ENCODE results near the gene AKT2. TPM values are rescaled to one million over a fixed set of nuclear protein-coding genes. Genes with fewer than 3 reads are reported as not detected.

Gene AKT2
- total RNA-seq, 1 donor from 2014 or later: 89.8 TPM

GRCh38 chr19:40242480-40242879 lies 42.7 kb downstream of the AKT2 start:
- H3K9me3 Mint-ChIP-seq (ENCODE audit: unreplicated experiment): no peaks in the 10 kb centered on the region
- peaks cover 2% of the 10 kb centered on the region for H3K4me1 Mint-ChIP-seq (ENCODE audit: unreplicated experiment)
- peaks cover 2% of the 10 kb centered on the region for H3K27me3 Mint-ChIP-seq (ENCODE audit: unreplicated experiment)
- peak overlapping the region; percentile 30 for H3K27ac Mint-ChIP-seq (ENCODE audit: unreplicated experiment)
- DNase-seq (ENCODE audit: low spot score): no peak
- TF ChIP-seq, protein P1, sequence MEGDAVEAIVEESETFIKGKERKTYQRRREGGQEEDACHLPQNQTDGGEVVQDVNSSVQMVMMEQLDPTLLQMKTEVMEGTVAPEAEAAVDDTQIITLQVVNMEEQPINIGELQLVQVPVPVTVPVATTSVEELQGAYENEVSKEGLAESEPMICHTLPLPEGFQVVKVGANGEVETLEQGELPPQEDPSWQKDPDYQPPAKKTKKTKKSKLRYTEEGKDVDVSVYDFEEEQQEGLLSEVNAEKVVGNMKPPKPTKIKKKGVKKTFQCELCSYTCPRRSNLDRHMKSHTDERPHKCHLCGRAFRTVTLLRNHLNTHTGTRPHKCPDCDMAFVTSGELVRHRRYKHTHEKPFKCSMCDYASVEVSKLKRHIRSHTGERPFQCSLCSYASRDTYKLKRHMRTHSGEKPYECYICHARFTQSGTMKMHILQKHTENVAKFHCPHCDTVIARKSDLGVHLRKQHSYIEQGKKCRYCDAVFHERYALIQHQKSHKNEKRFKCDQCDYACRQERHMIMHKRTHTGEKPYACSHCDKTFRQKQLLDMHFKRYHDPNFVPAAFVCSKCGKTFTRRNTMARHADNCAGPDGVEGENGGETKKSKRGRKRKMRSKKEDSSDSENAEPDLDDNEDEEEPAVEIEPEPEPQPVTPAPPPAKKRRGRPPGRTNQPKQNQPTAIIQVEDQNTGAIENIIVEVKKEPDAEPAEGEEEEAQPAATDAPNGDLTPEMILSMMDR (IDR thresholded peaks at IDR 0.05; ENCODE audit: unreplicated experiment): no peak
- peaks cover 17% of the 10 kb centered on the region for H3K36me3 Mint-ChIP-seq (ENCODE audit: low read depth, unreplicated experiment)
- H3K4me3 Mint-ChIP-seq (ENCODE audit: unreplicated experiment): no peak overlapping the region

DNA sequence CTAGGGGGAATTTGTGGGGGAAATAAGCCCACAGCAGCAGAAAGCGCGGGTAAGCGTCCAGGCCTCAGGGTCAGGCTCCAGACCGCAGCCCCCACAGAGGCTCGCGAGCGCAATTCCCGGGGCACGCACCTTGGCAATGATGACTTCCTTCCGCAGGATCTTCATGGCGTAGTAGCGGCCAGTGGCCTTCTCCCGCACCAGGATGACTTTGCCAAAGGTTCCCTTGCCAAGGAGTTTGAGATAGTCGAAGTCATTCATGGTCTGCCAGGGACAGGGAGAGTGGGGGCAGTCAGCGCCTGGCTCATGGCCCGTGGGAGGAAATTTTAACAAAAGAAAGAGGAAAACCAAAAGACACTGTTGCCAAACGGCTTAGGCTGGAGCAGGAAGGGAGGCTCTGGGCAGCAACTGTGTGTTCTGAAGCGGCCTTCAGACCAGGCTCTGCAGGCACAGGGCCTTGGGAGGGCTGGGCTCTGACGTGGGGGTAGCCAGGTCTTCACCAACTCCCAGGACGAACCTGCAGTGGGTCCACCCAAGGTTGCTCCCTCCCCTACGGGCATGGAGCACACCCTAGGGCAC lies 43.2 kb downstream of the AKT2 start:
- H3K4me3 Mint-ChIP-seq (ENCODE audit: unreplicated experiment): peak overlapping the region; percentile 42
- H3K9me3 Mint-ChIP-seq (ENCODE audit: unreplicated experiment): no peaks in the 10 kb centered on the region
- peaks cover 20% of the 10 kb centered on the region for H3K36me3 Mint-ChIP-seq (ENCODE audit: low read depth, unreplicated experiment)
- H3K27ac Mint-ChIP-seq (ENCODE audit: unreplicated experiment): no peak overlapping the region
- peaks cover 2% of the 10 kb centered on the region for H3K27me3 Mint-ChIP-seq (ENCODE audit: unreplicated experiment)
- TF ChIP-seq, protein P1 (IDR thresholded peaks at IDR 0.05; ENCODE audit: unreplicated experiment): no peak
- DNase-seq (ENCODE audit: low spot score): no peak
- H3K4me1 Mint-ChIP-seq (ENCODE audit: unreplicated experiment): peaks cover 2% of the 10 kb centered on the region

DNA sequence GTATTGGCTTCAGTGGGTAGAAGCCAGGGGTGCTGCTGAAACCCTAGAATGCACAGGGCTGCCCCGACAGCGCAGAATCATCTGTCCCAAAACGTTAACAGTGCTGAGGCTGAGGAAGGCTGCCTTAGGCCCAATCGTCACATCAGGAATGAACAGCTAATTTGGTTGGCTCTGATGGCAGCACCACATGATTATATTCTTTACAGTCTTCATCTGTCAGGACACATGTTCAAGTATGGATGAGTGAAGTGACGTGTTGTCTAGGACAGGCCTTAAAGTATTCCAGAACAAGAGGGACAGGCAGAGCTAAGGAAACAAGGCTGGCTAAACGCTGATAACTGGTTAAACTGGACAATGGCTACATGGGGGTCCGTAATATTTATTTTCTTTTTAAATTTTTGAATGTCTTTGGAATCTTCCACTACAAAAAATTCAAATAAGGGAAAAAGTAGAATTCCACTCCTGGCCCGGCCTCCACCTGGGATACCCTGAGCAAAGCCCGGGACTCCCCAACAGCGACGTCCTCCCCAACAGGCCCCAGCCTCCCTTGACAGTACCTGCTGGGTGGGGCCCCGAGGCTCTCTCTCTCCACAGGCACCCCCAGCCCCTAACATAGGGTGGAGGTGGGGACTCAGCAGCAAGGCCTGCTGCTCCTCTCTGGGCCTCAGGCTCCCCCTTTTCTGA lies 43.9 kb downstream of the AKT2 start:
- no peaks in the 10 kb centered on the region for H3K9me3 Mint-ChIP-seq (ENCODE audit: unreplicated experiment)
- H3K4me1 Mint-ChIP-seq (ENCODE audit: unreplicated experiment): peaks cover 2% of the 10 kb centered on the region
- no peak overlapping the region for H3K27ac Mint-ChIP-seq (ENCODE audit: unreplicated experiment)
- TF ChIP-seq, protein P1 (IDR thresholded peaks at IDR 0.05; ENCODE audit: unreplicated experiment): no peak
- H3K4me3 Mint-ChIP-seq (ENCODE audit: unreplicated experiment): no peak overlapping the region
- DNase-seq (ENCODE audit: low spot score): no peak
- H3K36me3 Mint-ChIP-seq (ENCODE audit: low read depth, unreplicated experiment): peaks cover 22% of the 10 kb centered on the region
- no peaks in the 10 kb centered on the region for H3K27me3 Mint-ChIP-seq (ENCODE audit: unreplicated experiment)

GRCh38 chr19:40240332-40240731 lies 44.8 kb downstream of the AKT2 start:
- TF ChIP-seq, protein P1 (IDR thresholded peaks at IDR 0.05; ENCODE audit: unreplicated experiment): no peak

More at GRCh38 chr19:40240332-40240731, 44.8 kb downstream of the AKT2 start:
- peaks cover 21% of the 10 kb centered on the region for H3K36me3 Mint-ChIP-seq (ENCODE audit: low read depth, unreplicated experiment)
- H3K4me3 Mint-ChIP-seq (ENCODE audit: unreplicated experiment): no peak overlapping the region
- H3K27me3 Mint-ChIP-seq (ENCODE audit: unreplicated experiment): no peaks in the 10 kb centered on the region
- H3K4me1 Mint-ChIP-seq (ENCODE audit: unreplicated experiment): peaks cover 2% of the 10 kb centered on the region
- no peak for DNase-seq (ENCODE audit: low spot score)
- no peaks in the 10 kb centered on the region for H3K9me3 Mint-ChIP-seq (ENCODE audit: unreplicated experiment)
- no peak overlapping the region for H3K27ac Mint-ChIP-seq (ENCODE audit: unreplicated experiment)

Measured in endothelial cell (in vitro differentiated cells).